Measurements from ENCODE around the gene FAM83D. TPM values are rescaled to one million over a fixed set of nuclear protein-coding genes. Genes with fewer than 3 reads are reported as not detected.

FAM83D gene
- polyA plus RNA-seq, 3 donors, result 0.17 to 0.64 (median 0.56) TPM

DNA sequence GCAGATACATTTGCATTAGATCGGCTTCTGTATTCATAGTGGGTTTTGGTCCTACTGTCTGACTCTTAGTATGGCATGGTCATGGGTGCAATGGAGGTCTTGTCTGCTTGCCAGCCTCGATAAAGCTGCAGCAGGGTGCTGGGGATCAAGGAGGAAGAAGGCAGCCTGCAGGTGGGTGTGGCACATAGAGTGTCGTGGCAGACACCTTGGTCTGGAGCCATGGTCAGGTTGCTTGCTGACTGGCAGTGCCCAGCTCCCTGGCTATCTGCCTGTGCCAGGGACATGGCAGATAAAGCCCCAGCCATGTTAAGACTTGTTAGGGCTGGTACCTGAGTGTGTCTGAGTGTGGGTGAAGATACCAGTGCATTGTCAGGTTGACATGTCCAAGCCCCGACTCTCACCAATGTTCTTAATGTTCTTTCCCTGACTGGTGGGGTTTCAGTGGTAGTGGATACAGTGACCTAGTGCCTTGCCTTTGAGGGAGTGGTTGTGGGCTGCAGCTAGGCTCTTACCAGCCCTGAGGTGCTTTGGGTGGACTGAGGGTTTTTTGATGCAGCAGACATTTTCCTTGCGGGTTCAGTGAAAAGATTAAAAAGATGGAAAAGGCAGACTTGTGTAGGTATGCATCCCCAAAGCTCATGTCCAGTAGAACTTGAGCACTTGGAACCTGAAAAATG, 1.8 kb downstream of the FAM83D start:
- no peak overlapping the region for H3K27ac ChIP-seq (ENCODE audit: low read depth, low read length)
- 66 to 69% (median 67%) methylated on average over 5 of the region's 5 CpGs for WGBS, 3 donors

DNA sequence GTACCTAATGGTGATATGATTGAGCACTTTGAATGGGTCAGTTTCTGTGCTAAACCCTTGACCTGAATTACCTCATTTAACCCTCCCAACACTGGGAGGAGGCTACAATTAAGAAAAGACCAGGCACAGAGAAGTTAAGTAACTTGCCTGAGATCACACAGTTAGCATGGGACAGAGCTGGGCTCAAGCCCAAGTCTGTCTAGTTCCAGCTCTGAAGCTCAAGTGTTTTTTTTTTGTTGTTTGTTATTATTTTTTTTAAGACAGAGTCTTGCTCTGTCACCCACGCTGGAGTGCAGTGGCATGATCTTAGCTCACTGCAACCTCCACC, 4.0 kb downstream of the FAM83D start:
- WGBS, 3 donors, result 83 to 100% (median 94%) methylated on average over 1 of the region's 1 CpG
- H3K27ac ChIP-seq (ENCODE audit: low read depth, low read length), result no peak overlapping the region

DNA sequence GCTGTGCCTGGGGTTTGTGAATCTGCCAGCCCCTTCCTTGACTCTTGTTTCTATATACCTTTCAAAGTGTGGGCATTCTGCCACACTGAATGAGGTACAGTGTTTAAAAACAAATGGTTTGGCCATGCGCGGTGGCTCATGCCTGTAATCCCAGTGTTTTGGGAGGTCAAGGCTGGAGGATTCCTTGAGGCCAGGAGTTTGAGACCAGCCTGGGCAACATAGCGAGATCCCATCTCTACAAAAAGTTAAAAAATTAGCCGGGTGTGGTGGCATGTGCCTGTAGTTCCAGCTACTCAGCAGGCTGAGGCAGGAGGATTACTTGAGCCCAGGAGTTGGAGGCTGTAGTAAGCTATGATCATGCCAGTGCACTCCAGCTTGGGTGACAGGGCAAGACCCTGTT, 5.8 kb downstream of the FAM83D start:
- WGBS, 3 donors, result 97 to 98% (median 97%) methylated on average over 4 of the region's 4 CpGs
- no peak overlapping the region for H3K27ac ChIP-seq (ENCODE audit: low read depth, low read length)

DNA sequence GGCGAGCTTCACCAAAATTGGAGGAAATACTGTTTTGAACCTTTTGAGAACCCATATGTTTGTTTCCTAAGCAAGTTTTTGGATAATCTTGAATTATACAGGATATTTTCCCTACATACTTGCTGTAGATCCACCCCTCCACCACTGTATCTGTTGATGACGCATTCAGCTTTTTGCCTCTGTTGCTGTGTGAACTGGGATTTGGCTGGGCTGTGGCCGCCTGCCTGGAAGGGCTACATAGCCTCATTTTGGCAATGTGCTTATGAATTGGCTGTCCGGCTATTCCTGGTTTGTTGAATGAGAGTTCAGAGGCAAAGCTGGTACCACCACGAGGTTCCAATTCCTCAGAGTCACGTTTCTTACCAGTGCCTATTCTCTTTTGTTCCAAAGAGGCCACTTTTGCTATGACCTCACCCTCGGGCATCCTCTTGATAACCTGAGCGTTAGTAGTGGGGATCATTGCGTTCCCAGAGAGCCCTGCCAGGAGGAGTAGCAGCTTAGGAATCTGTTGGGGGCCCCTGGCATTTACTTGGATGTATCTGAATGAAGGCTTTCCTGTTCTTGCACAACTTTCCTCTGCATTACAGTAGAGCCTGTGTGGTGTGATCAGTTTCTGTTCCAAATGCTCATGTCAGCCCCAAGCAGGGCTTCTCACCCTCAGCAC, 6.4 kb downstream of the FAM83D start:
- H3K27ac ChIP-seq (ENCODE audit: low read depth, low read length), result no peak overlapping the region
- 68 to 78% (median 74%) methylated on average over 9 of the region's 9 CpGs for WGBS, 3 donors

DNA sequence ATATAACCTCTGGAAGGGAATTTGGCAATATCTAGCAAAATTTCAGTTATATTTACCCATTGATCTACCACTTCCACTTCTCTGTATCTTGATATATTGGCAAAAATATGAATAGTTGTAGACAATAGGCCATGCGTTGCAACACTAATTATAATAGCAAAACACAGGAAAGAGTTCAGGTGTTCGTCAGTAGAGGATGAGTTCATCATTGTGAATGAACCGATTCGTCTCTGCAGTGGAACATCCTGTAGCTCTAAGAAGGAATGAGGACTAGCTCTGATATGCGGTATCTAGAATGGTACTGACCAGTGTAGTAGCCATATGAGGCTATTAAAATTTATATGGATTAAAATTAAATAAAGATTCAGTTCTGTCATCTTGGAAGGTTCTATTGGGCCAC, 8.3 kb downstream of the FAM83D start:
- H3K27ac ChIP-seq (ENCODE audit: low read depth, low read length), result no peak overlapping the region
- WGBS, 3 donors, result 81 to 97% (median 88%) methylated on average over 5 of the region's 5 CpGs

DNA sequence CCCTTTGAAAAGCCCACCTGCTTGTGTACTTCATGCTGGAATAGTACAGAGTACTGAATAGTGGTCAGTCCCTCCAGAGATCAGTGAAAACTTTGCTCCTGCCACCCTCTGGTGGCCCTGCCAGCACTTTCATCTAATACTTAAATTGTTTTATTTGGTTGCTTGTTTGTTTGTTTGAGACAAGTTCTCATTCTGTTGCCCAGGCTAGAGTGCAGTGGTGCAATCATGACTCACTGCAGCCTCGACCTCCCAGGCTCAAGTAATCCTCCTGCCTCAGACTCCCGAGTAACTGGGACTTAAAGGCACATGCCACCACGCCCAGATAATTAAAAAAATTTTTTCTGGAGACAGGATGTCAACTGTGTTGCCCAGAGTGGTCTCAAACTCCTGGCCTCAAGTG, 9.1 kb downstream of the FAM83D start:
- WGBS, 3 donors, result 60 to 82% (median 70%) methylated on average over 3 of the region's 3 CpGs

DNA sequence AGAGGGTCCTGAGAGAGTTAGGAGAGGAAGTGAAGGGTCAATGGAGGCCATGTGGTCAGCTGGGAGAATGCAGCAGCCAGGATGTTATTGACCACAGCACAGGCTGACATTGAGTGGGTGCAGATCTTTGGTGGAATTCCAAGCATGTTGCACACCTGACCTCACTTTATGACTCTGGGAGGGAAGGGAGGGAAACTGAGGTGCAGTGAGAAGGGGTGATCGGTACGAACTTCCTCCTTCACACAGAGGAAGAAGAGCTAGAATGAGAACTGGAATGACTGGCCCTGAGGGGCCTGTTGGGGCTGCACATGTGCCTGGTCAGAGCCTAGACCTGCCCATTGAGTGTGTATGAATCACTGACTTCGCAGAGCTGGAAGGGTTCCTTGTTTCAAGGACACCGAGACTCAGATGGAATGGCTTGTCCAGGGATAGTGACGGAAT, 9.8 kb downstream of the FAM83D start:
- H3K27ac ChIP-seq (ENCODE audit: low read depth, low read length), result no peak overlapping the region
- WGBS, 3 donors, result 79 to 83% (median 81%) methylated on average over 5 of the region's 5 CpGs

More for the DNA sequence above, 9.1 kb downstream of the FAM83D start:
- no peak overlapping the region for H3K27ac ChIP-seq (ENCODE audit: low read depth, low read length)

DNA sequence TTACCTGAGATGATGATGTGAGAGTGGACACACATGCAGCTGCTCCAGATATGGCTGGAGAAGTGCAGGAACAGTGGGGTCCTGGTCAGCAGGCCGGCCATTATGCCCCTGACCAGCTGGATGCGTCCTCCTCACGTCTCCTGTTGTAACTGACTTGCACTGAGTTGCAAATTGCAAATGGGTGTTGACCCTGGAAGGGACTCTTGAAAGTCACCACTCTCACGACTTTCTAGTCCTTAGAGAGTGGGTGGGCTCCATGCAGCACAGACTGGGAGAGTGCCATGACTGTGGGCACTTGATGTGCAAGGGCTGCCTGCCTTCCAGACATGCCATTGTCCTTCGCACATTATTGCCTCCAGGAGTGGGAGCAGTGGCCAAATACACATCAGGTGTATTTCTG, 10.8 kb downstream of the FAM83D start:
- no peak overlapping the region for H3K27ac ChIP-seq (ENCODE audit: low read depth, low read length)
- WGBS, 3 donors, result 94 to 98% (median 97%) methylated on average over 5 of the region's 5 CpGs

DNA sequence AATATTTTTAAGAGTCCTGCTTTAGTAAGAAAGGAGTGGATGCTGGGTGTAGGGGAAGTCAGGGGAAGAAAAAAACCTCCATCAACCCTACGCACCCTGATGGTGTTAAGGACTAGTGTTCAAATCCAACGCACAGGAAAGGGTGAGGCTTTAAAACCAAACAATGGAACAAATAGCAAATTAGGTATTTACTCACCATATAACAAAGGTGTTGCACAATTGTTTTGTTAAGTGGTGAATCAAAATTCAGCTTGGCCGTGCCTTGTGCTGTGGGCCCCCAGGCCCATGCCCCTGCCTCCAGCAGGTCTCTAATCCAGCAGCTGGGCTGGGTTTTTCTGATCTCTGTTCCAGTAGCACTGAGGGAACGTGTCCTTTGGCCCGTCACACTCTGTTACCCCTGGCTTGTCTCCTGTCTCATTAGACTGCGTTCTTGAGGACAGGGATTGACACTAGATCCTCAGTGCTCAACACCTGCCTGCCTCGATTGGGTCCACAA, 11.8 kb downstream of the FAM83D start:
- H3K27ac ChIP-seq (ENCODE audit: low read depth, low read length), result no peak overlapping the region
- WGBS, 3 donors, result 87 to 93% (median 88%) methylated on average over 7 of the region's 7 CpGs

DNA sequence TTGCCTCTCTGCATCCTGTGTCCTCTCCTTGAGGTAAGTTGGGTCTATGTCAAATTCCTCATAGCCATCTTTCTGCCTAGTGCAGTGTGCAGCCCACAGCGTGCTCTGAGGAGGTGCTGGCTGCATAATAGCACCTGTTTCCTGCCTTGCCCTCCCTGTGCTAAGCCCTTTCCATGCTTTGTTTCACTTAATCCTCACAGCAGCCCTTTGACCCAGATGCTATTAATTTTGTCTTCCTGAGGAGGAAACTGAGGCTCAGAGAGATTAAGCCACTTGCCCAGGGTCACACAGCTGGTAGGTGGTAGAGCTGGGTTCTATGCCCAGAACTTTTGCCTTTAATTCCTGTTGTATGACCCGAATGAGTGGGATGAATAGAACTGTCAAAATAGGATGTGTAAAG, 13.5 kb downstream of the FAM83D start:
- H3K27ac ChIP-seq (ENCODE audit: low read depth, low read length), result no peak overlapping the region
- WGBS, 3 donors, result 60 to 78% (median 76%) methylated on average over 2 of the region's 2 CpGs

DNA sequence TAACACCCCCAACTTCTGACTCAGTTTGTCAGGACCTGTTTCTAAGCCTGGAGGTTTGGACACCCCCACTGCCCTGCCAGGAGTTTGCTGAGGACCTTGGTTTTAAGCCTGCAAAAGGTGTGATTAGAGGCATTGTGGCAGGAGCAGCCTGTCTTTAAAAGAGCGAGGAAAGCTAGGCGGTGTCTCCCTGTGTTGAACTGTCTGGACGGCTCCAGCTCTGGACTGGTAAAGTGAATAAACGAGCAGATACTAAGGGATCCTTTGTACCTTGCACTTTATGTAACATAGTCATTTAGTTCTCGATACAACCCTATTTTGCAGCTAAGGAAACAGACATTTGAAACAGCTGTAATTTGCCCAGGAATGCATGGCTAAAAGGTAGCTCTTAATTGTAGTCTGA, 14.4 kb downstream of the FAM83D start:
- no peak overlapping the region for H3K27ac ChIP-seq (ENCODE audit: low read depth, low read length)
- WGBS, 3 donors, result 93 to 96% (median 96%) methylated on average over 5 of the region's 5 CpGs

DNA sequence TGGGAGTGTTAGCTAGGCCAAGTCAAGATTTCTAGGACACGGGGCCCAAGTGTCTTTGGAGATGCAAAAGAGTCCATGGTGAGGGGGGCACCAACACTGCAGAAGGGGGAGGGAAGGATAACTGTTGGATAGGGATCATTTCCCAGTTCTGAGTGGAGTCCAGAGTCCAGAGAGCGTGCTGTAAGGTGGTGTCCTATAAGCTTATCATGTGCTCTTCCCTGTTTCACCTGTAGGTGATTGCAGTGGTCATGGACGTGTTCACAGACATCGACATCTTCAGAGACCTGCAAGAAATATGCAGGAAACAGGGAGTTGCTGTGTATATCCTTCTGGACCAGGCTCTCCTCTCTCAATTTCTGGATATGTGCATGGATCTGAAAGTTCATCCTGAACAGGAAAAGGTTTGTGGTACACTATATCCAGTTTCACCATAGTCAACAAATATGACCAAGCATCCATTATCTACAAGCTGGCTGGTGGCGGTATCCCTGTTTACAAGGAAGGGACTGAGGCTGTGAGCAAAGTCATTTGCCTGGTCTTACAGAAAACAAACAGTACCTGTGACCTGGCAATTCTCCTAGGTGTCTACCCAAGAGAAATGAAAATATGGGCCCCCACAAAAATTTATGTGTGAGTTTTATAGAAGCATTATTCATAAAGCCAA, 15.6 kb downstream of the FAM83D start:
- no peak overlapping the region for H3K27ac ChIP-seq (ENCODE audit: low read depth, low read length)
- 90 to 97% (median 97%) methylated on average over 5 of the region's 5 CpGs for WGBS, 3 donors

DNA sequence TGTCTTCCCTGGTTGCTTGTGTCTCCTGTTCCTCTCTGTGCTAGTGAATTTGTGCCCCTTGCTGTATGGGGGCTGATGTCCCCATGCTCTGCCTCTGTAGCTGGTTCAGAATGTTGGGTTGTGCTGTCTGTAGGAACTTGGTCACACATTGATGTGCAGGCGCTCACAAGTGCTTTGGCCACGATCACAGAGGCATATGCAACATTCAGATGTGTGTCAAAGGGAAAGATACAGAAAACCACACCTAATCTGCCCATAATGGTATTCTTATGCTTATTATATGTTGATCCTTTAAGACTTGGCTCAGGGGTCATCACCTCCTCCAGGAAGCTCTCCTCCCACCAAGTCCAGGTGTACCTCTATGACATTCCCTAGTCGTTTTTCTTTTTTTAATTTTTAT, 18.8 kb downstream of the FAM83D start:
- 74 to 94% (median 87%) methylated on average over 3 of the region's 3 CpGs for WGBS, 3 donors
- no peak overlapping the region for H3K27ac ChIP-seq (ENCODE audit: low read depth, low read length)

DNA sequence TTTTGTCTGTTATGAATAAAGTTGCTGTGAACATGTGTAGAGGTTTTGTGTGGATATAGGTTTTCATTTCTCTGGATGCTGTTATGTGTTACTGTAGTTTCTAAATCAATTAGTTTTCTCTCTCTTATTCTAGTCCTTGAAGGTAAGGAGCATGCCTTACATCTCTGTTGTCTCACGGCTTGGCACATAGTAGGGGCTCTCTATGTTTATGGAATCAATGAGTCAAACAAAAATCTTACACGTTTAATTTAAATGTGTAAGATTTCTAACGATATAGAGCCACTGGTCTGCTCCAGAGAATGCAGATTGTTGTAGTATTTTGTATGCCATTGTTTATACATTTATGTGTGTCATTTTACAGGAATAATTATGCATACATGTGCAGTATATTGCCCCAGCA, 20.6 kb downstream of the FAM83D start:
- no peak overlapping the region for H3K27ac ChIP-seq (ENCODE audit: low read depth, low read length)
- WGBS, 3 donors, result 90 to 96% (median 92%) methylated on average over 3 of the region's 3 CpGs

DNA sequence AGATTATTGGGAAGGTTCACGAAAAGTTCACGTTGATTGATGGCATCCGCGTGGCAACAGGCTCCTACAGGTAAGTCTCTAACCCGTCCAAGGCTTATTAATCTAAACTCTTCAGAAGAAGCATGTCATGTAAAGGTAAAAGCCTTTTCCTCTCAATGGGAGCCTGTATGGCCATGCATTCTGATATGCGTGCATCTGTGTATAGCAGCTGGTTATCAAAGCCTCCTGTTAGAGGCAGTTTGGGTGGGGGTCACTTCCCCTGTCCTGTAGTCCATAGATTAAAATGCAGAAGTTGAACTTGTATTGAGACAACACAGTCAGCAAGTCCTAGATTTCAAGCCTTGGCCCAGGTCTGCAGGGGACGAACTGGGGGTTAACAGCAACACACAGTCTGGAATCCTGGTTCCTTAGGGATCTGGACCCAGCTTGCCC, 21.7 kb downstream of the FAM83D start:
- H3K27ac ChIP-seq (ENCODE audit: low read depth, low read length), result no peak overlapping the region
- WGBS, 3 donors, result 61 to 64% (median 63%) methylated on average over 7 of the region's 7 CpGs

DNA sequence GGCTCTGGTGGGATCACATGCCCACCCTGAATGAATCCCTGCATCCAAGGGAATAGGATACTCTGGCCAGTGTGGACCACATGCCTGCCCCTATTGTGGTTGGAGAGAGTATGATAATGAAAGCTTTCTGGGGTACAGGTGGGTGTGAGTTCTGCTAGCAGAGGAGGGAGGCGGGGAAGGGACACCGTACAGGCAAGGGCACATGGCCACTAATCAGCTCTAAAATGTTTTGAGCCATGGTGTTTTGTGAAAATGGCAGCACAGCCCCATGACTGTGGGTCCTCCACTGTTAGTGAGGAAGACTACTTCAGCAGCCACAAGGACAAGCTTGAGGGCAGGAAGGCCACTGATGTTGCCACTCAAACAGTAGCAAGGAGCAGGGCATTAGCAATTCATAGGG, 24.0 kb downstream of the FAM83D start:
- 75 to 100% (median 95%) methylated on average over 2 of the region's 2 CpGs for WGBS, 3 donors
- no peak overlapping the region for H3K27ac ChIP-seq (ENCODE audit: low read depth, low read length)

DNA sequence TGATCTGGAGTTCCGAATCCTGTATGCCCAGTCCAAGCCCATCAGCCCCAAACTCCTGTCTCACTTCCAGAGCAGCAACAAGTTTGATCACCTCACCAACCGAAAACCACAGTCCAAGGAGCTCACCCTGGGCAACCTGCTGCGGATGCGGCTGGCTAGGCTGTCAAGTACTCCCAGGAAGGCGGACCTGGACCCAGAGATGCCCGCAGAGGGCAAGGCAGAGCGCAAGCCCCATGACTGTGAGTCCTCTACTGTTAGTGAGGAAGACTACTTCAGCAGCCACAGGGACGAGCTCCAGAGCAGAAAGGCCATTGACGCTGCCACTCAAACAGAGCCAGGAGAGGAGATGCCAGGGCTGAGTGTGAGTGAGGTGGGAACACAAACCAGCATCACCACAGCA, 25.4 kb downstream of the FAM83D start:
- H3K27ac ChIP-seq (ENCODE audit: low read depth, low read length), result no peak overlapping the region
- 95 to 99% (median 98%) methylated on average over 9 of the region's 9 CpGs for WGBS, 3 donors

DNA sequence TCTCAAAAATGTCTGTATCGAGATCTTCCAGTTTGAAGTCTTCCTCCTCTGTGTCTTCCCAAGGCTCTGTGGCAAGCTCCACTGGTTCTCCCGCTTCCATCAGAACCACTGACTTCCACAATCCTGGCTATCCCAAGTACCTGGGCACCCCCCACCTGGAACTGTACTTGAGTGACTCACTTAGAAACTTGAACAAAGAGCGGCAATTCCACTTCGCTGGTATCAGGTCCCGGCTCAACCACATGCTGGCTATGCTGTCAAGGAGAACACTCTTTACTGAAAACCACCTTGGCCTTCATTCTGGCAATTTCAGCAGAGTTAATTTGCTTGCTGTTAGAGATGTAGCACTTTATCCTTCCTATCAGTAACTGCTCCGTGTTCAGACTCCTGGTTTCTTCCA, 25.9 kb downstream of the FAM83D start:
- WGBS, 3 donors, result 96 to 97% (median 96%) methylated on average over 6 of the region's 6 CpGs
- H3K27ac ChIP-seq (ENCODE audit: low read depth, low read length), result no peak overlapping the region

DNA sequence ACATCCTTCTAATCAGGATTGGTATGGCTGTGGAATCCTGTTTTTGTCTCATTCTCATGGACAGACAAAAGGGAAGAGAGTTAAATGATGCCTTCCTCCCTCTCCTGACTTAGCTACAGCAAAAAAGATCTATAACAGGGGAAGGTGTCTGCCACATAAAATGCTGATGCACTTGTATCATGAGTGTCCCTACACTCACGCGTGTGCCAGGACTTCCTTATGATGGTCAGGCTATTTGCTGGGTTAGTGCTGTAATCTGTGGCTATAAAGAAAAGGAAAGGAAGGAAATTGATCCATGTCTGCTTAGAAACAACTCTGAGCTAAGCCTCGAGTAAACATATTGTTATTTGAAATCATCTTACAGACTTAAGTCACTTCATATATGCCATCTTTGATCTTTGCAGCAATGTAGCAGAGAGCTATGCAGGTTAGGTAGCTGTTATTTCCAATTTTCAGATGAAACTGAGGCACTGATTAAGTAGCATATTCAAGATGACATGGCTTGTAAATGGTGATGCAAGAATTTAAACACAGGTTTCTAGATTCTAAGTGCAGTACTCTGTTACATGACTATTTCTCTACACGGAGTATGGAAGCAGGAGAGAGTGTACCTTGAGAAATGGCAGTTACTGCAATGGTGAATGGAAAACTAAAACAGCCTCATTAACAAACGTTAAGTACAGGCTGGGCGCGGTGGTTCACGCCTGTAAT, 27.6 kb downstream of the FAM83D start:
- 80 to 88% (median 87%) methylated on average over 8 of the region's 8 CpGs for WGBS, 3 donors
- H3K27ac ChIP-seq (ENCODE audit: low read depth, low read length), result no peak overlapping the region

Measured in adipose tissue (tissue), 3 donors.